NCI-H1105 (cell line): ENCODE data around the gene SPTBN4.
"Not testable (repeated sequence)": the region's sequence is repeated elsewhere in the genome, so short reads cannot be mapped to it uniquely, and the experiment has no call there.

Experiments
- DNase-seq: peaks from one replicate; lab custom pipeline; 2025; lab: John Stamatoyannopoulos, UW

The SPTBN4 gene

GRCh38 chr19:40507892-40508291 lies 41.1 kb downstream of the SPTBN4 start:
- DNase-seq: no peak

GRCh38 chr19:40508739-40509260 lies 42.0 kb downstream of the SPTBN4 start:
- no peak for DNase-seq

- DNase-seq: no peak
Observed at GRCh38 chr19:40510526-40511115, 43.8 kb downstream of the SPTBN4 start.

GRCh38 chr19:40511487-40511886 lies 44.7 kb downstream of the SPTBN4 start:
- no peak for DNase-seq

- no peak for DNase-seq
Observed at GRCh38 chr19:40512110-40512472, 45.3 kb downstream of the SPTBN4 start.

- peak; percentile 50 for DNase-seq
Observed at GRCh38 chr19:40512473-40513344, 45.9 kb downstream of the SPTBN4 start.

- DNase-seq: no peak
Observed at GRCh38 chr19:40513345-40513678, 46.5 kb downstream of the SPTBN4 start.

GRCh38 chr19:40513741-40514315 lies 47.0 kb downstream of the SPTBN4 start:
- DNase-seq: no peak

- no peak for DNase-seq
Observed at GRCh38 chr19:40517248-40517647, 50.4 kb downstream of the SPTBN4 start.

GRCh38 chr19:40519352-40520322 lies 52.8 kb downstream of the SPTBN4 start:
- DNase-seq: peak; percentile 2

- no peak for DNase-seq
Observed at GRCh38 chr19:40521276-40521675, 54.5 kb downstream of the SPTBN4 start.

- DNase-seq: not testable (repeated sequence)
Observed at GRCh38 chr19:40521900-40522299, 55.1 kb downstream of the SPTBN4 start.

- DNase-seq: peak; percentile 54
Observed at GRCh38 chr19:40523322-40524047, 56.7 kb downstream of the SPTBN4 start.

- no peak for DNase-seq
Observed at GRCh38 chr19:40524133-40524549, 57.3 kb downstream of the SPTBN4 start.

- no peak for DNase-seq
Observed at GRCh38 chr19:40524655-40525054, 57.9 kb downstream of the SPTBN4 start.

- DNase-seq: no peak
Observed at GRCh38 chr19:40525234-40526051, 58.6 kb downstream of the SPTBN4 start.

- DNase-seq: no peak
Observed at GRCh38 chr19:40528078-40528477, 61.3 kb downstream of the SPTBN4 start.

- no peak for DNase-seq
Observed at GRCh38 chr19:40528533-40529092, 61.8 kb downstream of the SPTBN4 start.

- peak; percentile 87 for DNase-seq
Observed at GRCh38 chr19:40529093-40529954, 62.5 kb downstream of the SPTBN4 start.
